ENCODE data around the gene PTPRJ.

PTPRJ gene

GRCh38 chr11:48047616-48048015, 67.3 kb downstream of the PTPRJ start:
- DNase-seq (ENCODE audit: low read depth), result no peak
- H3K4me3 ChIP-seq (ENCODE audit: low read depth, low read length), result no peak overlapping the region
- TF ChIP-seq, protein P1, sequence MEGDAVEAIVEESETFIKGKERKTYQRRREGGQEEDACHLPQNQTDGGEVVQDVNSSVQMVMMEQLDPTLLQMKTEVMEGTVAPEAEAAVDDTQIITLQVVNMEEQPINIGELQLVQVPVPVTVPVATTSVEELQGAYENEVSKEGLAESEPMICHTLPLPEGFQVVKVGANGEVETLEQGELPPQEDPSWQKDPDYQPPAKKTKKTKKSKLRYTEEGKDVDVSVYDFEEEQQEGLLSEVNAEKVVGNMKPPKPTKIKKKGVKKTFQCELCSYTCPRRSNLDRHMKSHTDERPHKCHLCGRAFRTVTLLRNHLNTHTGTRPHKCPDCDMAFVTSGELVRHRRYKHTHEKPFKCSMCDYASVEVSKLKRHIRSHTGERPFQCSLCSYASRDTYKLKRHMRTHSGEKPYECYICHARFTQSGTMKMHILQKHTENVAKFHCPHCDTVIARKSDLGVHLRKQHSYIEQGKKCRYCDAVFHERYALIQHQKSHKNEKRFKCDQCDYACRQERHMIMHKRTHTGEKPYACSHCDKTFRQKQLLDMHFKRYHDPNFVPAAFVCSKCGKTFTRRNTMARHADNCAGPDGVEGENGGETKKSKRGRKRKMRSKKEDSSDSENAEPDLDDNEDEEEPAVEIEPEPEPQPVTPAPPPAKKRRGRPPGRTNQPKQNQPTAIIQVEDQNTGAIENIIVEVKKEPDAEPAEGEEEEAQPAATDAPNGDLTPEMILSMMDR (IDR thresholded peaks at IDR 0.05; ENCODE audit: low read depth, low read length, missing control alignments), result no peak

DNA sequence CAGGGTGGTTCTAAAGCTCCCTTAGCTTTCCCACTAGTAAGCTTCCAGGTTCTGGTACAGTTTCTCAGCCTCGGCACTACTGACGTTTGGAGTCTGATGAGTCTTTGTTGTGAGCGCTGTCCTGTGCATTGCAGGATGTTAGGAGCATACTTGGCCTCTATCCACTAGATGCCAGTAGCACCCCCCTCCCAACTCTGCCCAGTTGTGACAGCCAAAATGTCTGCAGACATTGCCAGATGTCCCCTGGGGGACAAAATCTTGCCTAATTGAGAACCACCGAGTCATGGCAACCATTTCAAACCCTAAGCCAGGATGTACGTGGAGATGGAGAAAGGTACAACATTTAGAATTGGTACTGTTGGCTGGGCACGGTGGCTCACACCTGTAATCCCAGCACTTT, 68.7 kb downstream of the PTPRJ start:
- no peak for DNase-seq (ENCODE audit: low read depth)
- TF ChIP-seq, protein P1 (IDR thresholded peaks at IDR 0.05; ENCODE audit: low read depth, low read length, missing control alignments), result no peak
- no peak overlapping the region for H3K4me3 ChIP-seq (ENCODE audit: low read depth, low read length)

- no peak for DNase-seq (ENCODE audit: low read depth)
- TF ChIP-seq, protein P1 (IDR thresholded peaks at IDR 0.05; ENCODE audit: low read depth, low read length, missing control alignments), result no peak
- H3K4me3 ChIP-seq (ENCODE audit: low read depth, low read length), result no peak overlapping the region
These were observed 69.9 kb downstream of the PTPRJ start for GRCh38 chr11:48050304-48050703.

GRCh38 chr11:48051217-48051830, 71.0 kb downstream of the PTPRJ start:
- no peak overlapping the region for H3K4me3 ChIP-seq (ENCODE audit: low read depth, low read length)
- no peak for DNase-seq (ENCODE audit: low read depth)
- TF ChIP-seq, protein P1 (IDR thresholded peaks at IDR 0.05; ENCODE audit: low read depth, low read length, missing control alignments), result no peak

GRCh38 chr11:48052183-48053044, 72.1 kb downstream of the PTPRJ start:
- DNase-seq (ENCODE audit: low read depth), result no peak
- H3K4me3 ChIP-seq (ENCODE audit: low read depth, low read length), result no peak overlapping the region
- TF ChIP-seq, protein P1 (IDR thresholded peaks at IDR 0.05; ENCODE audit: low read depth, low read length, missing control alignments), result peak; percentile 5

DNA sequence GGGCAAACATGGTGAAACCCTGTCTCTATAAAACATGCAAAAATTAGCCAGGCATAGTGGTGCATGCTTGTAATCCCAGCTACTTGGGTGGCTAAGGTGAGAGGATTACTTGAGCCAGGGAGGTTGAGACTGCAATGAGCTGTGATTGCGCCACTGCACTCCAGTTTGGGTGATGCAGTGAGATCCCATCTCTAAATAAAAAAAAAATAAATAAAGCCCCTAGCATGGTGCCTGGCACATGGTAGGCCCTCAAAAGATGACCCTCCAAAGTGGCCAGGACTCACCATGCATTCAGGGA, 74.6 kb downstream of the PTPRJ start:
- TF ChIP-seq, protein P1 (IDR thresholded peaks at IDR 0.05; ENCODE audit: low read depth, low read length, missing control alignments), result no peak
- DNase-seq (ENCODE audit: low read depth), result no peak
- no peak overlapping the region for H3K4me3 ChIP-seq (ENCODE audit: low read depth, low read length)

Measured in GM12864 (cell line).